T47D (cell line): ENCODE results near the gene ERC2.

ENCODE experiments used
- DNase-seq, 2 experiments: peaks; one replicate each; pipeline versions ENCODE4 v3.0.0 to v3.0.0-alpha.2; 2011 to 2012; ENCODE audit warnings: low read depth in 1 of 2, low spot score in 1 of 2
- JUND ChIP-seq: IDR thresholded peaks from 2 replicates; pipeline ENCODE4 v1.6.1; 2012; ENCODE audit warnings: low read depth
- in situ Hi-C: cut with HindIII; loops from 2 replicates; pipeline ENCODE4 v1.10.0; 2016; ENCODE audit warnings: low sequenced_read_pairs, low pct_unique_long_range_greater_than_20kb

Gene ERC2

GRCh38 chr3:55483196-55484095 lies 984.8 kb downstream of the ERC2 start:
- in situ Hi-C loops, result no loop called here

GRCh38 chr3:55482496-55483195 lies 985.6 kb downstream of the ERC2 start:
- DNase-seq, result no peak
- in situ Hi-C loops, result no loop called here
- TF ChIP-seq JUND, result no peak

More at GRCh38 chr3:55483196-55484095, 984.8 kb downstream of the ERC2 start:
- DNase-seq, result no peak
- TF ChIP-seq JUND, result no peak

GRCh38 chr3:55481744-55482495 lies 986.3 kb downstream of the ERC2 start:
- TF ChIP-seq JUND, result no peak
- in situ Hi-C loops, result no loop called here
- no peak for DNase-seq

- TF ChIP-seq JUND, result no peak
- no peak for DNase-seq
- in situ Hi-C loops, result no loop called here
Observed at GRCh38 chr3:55480911-55481743, 987.1 kb downstream of the ERC2 start.

DNA sequence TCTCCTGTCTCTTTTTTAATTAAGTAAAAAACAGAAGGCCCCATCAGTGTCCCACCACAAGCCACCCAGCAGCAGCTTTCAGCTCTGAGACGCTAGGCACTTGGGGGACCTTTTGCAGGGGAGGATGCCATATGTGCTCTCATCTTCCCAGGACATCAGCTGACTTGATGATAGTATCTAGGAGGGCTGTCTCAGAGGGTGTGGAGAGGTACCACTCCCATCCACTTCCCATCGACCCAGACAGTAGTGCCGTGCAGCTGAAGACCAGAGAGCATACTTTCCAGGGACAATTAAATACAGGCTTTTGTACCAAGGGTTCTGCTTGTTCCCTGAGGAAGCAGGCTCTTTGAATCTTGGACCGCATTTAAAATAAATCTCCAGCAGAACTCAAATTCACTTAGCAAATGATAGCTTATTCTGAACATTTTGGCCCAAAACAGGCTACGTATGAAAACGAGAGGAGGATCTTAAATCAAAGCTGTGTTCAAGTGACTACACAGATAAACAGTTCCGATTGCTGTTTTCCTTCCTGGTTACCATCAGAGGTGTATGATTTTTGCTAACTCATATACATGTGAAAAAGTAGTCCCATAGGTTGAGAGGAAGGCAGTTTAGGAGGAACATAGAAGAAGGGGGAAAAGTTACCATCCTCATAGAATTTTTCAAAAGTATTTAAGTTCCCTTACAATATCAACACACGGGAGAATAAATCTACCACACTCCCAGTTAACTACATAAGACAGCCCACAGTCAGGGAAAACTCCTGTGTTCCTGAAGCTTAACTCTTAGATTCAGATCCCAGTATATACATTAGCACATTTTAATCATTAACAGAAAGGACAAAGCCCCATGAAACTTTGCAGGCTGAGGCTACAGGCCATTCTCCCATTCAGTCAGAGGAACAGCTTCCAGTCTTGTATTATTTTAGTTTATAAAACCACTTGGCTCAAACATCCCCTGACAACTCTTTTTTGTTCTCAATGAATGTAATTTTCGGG lies 990.7 kb downstream of the ERC2 start:
- no peak for DNase-seq
- no peak for TF ChIP-seq JUND
- in situ Hi-C loops, result no loop called here

GRCh38 chr3:55476515-55476914 lies 991.8 kb downstream of the ERC2 start:
- in situ Hi-C loops, result no loop called here

DNA sequence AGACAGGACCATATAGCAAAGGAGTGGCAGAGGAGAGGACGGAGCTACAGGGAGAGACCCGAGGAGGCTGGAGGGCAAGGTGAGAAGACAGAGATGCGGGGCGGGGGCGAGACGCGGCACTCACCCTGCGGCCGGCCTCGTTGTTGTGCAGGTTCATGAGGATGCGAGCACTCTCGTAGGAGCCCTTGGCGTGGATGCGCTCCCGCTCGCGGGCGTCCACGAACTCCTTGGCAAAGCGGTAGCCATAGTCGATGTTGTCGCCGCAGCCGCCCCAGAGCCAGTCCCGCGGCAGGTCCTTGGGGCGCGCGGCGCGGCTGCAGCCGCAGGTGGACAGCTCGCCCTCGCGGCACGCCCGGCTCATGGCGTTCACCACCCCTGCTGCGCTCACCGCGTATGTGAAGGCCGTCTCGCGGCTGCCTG lies 994.0 kb downstream of the ERC2 start:
- no peak for TF ChIP-seq JUND
- DNase-seq, result no peak
- in situ Hi-C loops, result no loop called here

More at GRCh38 chr3:55476515-55476914, 991.8 kb downstream of the ERC2 start:
- DNase-seq, result no peak
- TF ChIP-seq JUND, result no peak

DNA sequence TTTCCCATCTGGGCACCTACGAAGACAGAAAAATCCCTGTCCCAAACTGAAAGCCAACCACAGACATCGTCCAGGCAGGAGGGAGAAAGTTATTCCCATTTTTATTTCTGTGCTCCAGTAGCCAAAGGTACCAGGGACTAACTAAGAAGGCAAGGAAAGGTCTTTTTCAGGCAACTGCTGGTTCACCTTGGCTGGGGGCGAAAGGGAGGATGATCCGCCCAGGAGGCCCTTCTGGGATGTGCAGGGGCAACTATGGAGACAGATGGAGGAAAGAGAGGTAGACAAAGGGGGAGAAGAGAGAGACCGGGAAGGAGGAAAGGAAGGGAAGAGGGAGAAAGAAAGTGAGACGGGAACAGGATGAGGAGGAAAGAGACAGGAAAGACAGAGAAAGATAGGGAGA lies 994.5 kb downstream of the ERC2 start:
- in situ Hi-C loops, result no loop called here
- DNase-seq, result no peak
- TF ChIP-seq JUND, result no peak

DNA sequence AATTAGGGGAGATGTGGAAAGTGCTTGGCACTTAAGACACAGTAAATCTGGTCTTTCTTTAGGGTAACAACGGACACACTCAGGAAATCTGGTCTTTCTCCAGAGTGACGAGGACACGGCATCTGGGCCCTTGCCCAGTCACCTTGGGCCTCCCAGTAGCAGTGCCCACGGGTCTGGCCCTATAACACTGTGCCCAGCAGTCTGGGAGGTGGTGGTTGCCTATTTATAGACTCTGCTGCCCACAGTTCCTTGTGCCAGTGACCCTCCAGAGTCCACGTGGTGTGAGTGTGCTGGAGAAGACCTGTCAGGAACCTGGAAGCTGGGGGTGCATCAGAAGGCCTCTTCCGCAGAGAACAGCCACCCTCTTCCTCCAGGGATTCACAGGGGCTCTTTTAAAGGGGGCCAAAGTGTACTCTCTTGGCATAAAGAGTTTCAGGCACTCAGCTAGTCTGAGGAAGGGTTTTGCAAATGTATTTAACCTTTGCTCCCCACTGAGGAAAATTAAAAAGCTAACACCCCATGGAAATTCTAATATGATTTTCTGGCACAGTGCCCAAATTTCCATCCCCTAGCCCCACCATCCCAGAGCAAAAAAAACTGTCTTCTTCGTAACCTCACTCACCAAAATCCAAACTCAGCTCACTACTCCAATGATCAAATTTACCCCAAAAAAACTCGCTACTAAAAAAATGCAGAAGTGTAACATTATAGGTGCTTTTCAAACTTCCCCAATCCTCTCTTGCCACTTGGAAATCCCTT lies 996.6 kb downstream of the ERC2 start:
- DNase-seq, result no peak
- TF ChIP-seq JUND, result no peak
- in situ Hi-C loops, result no loop called here

DNA sequence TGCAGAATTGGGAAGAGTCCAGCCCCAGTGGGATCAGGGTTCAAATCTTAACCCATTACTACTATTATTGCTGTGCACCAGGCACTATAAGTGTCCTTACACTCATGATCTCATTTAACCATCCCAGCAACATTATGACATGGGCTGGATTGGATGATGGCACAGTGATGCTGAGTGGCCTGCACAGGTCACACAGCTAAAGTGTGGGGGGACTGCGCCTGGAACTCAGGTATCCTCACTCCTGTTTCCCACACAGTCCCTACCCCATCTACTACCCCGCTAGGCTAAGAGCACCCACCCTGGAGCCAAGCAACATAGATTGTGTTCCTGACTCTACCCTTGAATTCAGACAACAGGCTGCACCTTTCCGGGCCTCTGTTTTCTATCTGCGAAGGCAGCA lies 997.2 kb downstream of the ERC2 start:
- no peak for TF ChIP-seq JUND
- DNase-seq, result no peak
- in situ Hi-C loops, result no loop called here
